ENCODE measurements around the gene ERP44.
"Not testable (repeated sequence)": the region's sequence is repeated elsewhere in the genome, so short reads cannot be mapped to it uniquely, and the experiment has no call there.

ERP44 gene

DNA sequence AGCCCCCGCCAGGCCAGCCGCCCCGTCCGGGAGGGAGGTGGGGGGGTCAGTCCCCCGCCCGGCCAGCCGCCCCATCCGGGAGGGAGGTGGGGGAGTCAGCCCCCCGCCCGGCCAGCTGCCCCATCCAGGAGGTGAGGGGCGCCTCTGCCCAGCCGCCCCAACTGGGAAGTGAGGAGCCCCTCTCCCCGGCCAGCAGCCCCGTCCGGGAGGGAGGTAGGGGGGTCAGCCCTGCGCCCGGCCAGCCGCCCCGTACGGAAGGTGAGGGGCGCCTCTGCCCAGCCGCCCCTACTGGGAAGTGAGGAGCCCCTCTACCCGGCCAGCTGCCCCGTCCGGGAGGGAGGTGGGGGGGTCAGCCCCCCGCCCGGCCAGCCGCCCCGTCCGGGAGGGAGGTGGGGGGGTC lies 30.8 kb downstream of the ERP44 start:
- DNase-seq (ENCODE audit: low read depth): not testable (repeated sequence)

DNA sequence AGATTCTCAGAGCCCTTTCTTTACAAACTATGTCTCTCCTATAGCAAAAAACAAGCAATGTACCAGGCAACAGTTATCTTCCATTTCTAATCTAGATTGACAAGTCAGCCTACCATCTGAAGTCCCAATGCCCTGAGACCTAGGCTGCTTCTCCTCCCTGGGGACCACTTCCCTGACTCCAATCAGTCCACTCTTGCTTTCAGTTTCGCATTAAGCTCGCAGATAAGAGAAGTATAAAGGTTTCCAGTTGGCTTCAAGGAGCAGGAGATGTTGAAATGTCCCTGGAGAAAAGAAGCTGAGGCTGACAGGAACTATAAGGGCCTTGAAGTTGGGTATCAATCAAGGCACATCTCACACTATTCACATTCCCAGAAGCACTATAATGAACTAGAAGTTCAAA lies 32.3 kb downstream of the ERP44 start:
- no peak for DNase-seq (ENCODE audit: low read depth)

DNA sequence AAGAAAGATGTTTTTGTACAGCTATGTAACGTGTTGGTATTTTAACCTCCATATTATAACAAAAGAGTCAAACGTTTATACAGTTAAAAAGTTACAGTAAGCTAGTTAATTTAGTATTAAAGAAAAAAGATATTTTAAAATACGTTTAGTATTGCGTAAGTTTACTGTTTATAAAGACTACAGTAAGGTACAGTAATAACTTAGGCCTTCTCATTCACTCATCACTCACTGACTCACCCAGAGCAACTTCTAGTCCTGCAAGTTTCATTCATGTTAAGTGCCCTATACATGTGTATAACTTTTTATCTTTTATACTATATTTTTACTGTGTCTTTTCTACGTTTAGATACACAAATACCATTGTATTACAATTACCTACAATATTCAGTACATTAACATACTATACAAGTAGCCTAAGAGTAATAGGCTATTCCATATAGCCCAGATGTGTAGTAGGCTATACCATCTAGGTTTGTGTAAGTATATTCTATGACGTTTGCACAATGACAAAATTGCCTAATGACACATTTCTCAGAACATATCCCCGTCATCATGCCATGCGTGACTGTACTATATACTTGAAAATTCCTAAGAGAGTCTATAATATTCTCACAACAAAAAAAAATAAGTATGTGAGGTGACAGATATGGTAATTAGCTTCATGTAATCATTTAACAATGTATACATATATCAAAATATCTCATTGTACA lies 33.8 kb downstream of the ERP44 start:
- peak; percentile 28 for DNase-seq (ENCODE audit: low read depth)

DNA sequence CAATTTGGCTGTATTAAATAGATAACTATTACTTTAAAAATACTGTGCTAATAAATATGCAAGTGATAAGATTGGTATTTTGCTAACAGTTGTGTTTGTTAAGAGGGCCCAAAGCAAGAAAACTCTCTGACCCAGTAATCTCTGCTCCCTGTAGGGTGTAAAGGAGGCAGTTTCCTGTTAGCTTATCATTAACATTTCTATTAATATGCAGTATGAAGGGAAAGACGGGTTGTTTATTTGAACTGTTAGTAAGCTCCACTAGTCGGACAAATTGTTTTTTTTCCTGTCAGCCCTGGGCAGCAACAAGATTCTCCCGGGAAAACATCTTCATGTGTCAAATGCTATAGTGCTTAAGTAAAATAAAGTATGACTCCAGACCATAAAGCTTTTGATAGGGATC lies 35.6 kb downstream of the ERP44 start:
- no peak for DNase-seq (ENCODE audit: low read depth)

DNA sequence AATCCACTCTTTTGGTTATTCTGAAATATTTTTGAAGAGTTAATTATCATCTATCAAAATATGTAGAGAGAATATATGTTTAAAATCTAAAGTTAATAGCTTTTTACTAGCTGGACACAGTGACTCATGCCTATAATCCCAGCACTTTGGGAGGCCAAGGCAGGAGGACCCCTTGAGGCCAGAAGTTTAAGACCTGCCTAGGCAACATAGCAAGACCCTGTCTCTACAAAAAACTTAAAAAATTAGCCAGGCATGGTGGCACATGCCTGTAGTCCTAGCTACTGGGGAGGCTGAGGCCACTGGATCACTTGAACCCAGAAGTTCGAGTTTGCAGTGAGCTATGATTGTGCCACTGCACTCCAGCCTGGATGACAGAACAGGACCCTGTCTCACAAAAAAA lies 36.1 kb downstream of the ERP44 start:
- not testable (repeated sequence) for DNase-seq (ENCODE audit: low read depth)

GRCh38 chr9:100058699-100059579 lies 39.9 kb downstream of the ERP44 start:
- DNase-seq (ENCODE audit: low read depth): no peak

DNA sequence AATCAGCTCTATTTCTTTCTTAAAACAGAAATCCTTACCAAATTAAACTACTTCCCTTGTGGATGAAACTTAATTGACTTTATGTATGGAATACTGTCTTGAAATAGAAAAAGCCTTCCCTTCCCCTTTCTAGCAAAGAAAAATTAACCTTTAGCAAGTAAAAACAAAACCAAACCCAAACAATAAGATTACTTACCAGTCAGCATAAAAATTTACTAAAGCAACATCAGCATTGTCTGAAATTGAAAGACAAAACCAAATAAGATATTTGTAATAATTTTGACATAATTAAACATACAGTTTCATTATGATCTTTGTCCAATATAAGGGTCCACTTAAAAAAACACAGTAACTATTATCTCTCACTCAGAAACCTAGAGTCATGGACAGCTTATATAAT lies 41.2 kb downstream of the ERP44 start:
- DNase-seq (ENCODE audit: low read depth): no peak

- no peak for DNase-seq (ENCODE audit: low read depth)
These were observed 42.2 kb downstream of the ERP44 start for GRCh38 chr9:100056561-100056960.

GRCh38 chr9:100052375-100052774 lies 46.4 kb downstream of the ERP44 start:
- DNase-seq (ENCODE audit: low read depth): no peak

DNA sequence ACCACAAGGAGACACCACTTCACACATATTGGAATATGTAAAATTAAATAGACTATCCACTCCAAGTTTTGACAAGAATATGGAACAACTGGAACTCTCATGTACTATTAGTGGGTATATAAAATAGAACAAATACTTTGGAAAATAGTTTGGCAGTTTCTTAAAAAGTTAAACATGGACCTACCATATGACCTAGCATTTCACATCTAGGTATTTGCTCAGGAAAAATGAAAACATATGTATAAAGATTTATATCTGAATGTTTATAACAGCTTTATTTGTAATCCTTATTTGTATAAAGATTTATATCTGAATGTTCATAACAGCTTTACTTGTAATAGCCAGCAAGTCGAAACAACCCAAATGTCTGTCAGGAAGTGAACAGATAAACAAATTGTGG lies 49.2 kb downstream of the ERP44 start:
- no peak for DNase-seq (ENCODE audit: low read depth)

DNA sequence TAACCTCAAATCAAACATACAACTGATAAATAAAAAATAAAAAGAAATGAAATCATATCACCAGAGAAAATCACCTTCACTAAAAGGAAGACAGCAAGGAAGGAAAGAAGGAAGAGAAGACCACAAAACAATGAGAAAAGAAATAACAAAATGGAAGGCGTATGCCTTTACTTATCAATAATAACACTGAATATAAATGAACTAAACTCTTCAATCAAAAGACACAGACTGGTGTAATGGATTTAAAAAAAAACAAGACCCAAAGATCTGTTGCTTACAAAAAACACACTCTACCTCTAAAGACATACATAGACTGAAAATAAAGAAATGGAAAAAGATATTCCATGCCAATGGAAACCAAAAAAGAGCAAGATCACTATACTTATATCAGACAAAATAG lies 60.3 kb downstream of the ERP44 start:
- no peak for DNase-seq (ENCODE audit: low read depth)

DNA sequence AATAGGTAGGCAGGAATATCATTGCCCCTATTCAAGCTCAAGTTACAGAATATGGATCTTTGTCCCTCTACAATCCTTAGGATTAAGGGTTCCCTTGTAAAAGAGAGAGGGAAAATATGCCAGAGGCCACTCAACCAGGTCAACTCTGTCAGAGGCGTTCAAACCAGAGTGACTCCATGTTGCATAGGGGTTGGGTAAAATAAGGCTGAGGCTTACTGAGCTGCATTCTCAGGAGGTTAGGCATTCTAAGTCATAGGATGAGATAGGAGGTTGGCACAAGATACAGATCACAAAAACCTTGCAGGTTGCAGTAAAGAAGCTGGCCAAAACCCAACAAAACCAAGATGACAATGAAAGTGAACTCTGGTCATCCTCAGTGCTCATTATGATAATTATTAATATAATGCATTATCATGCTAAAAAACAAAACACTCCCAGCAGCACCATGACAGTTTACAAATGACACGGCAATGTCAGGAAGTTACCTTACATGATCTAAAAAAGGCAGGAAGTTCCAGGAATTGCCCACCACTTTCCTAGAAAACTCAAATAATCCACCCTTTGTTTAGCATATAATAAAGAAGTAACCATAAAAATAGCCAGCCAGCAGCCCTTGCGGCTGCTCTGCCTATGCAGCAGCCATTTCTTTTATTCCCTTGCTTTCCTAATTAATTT lies 64.8 kb downstream of the ERP44 start:
- DNase-seq (ENCODE audit: low read depth): no peak

DNA sequence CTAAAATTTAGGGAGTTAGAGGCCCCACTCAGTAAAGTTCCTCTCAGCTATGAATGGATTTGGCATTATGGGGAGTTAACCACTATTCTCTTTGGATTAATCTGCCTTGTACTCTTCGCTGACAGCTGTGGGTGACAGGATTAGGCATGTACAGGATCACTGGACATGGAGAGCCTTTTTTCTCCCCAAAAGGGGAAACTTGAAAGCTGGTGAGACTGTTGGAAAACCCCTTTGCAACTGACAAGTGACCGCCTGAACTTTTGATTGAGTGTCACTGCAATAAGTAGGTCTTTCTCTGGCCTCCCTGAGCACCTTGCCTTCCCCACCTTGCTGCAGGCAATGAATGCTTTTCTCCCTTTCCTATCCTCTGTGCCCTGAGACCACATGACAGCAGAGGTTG lies 68.3 kb downstream of the ERP44 start:
- no peak for DNase-seq (ENCODE audit: low read depth)

DNA sequence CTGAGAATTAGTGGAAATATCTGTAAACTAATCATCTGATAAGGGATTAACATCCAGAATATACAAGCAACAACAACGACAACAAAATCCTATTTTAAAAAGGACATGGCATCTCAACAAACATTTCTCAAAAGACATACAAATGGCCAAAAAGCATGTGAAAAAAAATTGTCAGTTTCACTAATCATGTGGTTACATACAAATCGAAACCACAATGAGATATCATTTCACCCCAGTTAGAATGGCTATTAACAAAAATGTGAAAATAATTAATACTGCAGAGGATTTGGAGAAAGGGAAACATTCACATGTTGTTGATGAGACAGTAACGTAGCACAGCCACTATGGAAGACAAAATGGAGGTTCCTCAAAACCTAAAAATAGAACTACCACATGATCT lies 69.5 kb downstream of the ERP44 start:
- DNase-seq (ENCODE audit: low read depth): no peak

DNA sequence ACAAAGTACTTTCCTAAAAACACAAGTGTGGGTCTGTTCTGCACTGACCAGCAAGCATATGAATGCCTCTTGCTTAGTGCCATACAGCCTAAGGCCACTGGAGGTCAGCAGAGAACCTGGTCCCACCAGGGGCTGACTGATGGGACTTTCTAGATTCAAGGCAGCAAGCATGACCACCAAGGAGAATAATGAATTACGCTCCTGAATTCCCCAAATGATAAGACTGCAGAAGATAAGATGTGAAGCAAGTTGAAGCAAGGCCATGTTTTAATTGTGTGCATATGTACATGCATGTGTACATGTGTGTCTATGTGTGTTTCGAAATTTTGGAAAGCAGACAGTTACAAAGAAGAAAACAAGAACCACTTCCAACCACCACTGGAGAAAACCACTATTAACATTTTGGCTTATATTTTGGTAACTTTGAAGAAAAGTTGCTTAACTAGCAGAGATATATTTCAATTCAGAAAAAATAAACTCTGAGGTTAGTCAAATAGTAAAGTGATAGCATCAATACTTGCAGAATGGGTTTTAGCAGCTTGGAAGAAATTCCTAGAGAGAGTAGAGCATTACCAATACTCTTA lies 70.5 kb downstream of the ERP44 start:
- DNase-seq (ENCODE audit: low read depth): peak; percentile 34

DNA sequence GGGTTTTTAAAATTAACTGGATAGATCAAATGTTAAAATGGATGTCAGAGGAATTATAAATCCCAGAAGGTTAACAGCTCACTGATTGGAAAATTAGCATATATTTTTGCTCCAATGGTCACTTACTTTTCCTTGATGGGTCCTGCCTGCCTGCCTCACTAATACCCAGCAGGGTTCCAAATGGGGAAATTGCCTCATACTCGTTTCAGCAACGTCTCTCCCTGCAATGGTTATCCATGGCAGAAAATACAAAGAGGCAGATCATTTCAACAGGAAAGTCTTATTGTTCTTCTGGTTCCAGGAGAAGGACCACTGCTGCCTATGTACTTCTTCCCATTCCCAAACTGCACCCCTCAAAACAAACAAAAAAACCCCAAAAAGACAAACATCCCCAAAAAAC lies 71.3 kb downstream of the ERP44 start:
- DNase-seq (ENCODE audit: low read depth): no peak

DNA sequence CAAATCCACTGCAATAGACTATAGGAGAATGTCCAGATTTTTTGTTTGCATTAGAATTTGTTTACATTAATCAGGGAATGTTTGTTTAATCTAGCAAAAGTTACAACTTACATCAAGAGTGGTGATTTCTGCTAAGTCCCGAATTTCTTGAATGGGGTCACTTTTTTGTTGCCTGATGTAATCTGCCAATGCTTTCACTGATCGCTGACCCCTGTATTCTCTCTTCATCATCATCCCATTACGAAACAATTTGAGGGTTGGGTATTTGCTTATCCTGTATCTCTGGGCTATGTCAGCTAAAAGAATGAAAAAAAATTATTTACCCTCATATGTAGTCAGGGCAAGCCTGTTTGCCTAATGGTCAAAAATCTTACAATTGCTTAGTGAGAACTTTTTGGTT lies 76.9 kb downstream of the ERP44 start:
- DNase-seq (ENCODE audit: low read depth): no peak

DNA sequence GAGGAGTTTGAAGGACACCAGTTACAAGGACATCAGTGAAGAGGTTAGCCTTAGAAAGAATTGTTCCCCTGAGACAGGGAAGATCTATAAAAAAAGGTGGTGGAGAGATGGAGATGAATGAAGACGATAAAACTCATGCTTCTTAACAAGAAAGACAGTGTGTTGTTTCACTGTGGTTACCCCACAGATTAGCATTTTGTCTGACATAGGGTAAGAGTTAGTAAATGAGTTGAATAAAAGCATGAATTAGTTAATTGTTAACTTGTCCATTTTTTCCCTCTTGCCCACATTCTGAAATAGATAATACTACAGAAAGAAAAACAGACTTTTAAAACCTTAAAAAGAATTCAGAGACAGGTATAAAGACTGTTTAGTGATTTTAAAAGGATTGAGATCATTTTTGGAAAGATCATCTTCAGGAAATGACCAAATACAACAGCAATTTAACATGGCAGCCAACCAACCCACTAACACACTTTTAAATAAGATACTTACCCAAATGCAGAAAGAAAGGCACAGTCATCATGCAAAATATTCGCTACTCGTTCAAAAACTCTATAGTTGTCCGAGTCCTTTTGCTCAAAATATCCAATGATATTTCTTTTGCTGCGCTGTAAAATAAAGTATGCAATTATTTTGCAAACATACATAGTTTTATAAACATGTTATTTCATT lies 78.5 kb downstream of the ERP44 start:
- DNase-seq (ENCODE audit: low read depth): peak; percentile 3

- DNase-seq (ENCODE audit: low read depth): no peak
These were observed 79.3 kb downstream of the ERP44 start for GRCh38 chr9:100019541-100019940.

GRCh38 chr9:100014846-100015245 lies 84.0 kb downstream of the ERP44 start:
- no peak for DNase-seq (ENCODE audit: low read depth)

DNA sequence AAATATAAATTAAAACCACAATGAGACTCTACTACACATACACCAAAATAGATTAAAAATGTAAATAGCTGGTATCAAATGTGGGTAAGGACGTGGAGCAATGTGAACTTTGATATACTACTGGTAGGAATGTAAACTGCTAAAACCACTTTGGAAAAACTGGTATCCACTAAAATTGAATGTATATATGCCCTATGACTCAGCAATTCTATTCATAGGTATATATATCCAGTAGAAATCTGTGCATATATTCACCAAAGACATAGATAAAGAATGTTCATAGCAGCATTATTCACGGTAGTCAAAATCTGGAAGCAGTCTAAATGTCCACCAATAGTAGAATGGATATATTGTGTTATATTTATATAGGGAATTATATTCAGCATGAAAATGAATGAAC lies 85.2 kb downstream of the ERP44 start:
- DNase-seq (ENCODE audit: low read depth): no peak

- no peak for DNase-seq (ENCODE audit: low read depth)
These were observed 86.5 kb downstream of the ERP44 start for GRCh38 chr9:100012279-100012678.

Data from GM04504 (cell line).